GM19351 (cell line): ENCODE measurements around the gene MCM8.

Experiments used
- ATAC-seq: cut with Tn5 transposase; IDR thresholded peaks from one replicate; pipeline ENCODE4 v1.9.1; 2021; ENCODE audit warnings: mild to moderate bottlenecking, moderate library complexity; ENCODE audit not compliant: unreplicated experiment

MCM8 gene

DNA sequence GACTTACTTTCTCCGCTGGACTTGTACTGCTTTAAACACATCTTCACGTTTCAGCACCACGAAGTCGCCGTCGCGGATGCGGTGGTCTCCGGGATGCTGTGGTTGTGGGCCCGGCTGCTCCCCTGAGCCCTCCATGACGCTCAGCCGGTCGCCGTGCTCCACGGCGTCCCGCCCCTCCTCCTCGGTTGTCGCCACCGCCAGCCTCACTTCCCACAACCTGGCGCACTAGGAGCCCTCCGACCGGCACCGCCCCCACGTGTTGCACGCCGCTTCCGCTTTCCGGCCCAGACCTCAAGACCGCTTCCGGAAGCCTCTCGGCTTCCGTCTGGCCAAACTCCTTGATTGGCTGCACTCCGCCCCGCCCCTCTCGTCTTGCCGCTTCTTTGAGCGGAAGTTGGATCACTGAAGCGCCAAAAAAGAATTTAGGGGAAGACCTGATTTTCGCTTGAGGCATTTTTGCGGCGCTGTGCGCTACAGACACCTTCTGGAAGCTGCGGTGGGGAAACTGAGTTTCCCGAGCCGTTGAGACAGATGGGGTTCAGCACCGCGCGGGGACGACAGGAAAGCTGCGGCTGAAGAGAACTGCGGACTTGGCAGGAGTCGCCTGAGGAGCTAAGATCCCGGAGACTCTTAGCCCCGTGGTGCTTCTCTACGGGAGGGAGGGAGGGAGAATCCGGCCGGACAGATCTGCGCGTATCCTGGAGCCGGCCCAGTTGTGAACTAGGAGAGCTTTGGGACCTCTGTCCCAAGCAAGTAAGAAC, at the start of gene MCM8, which contains the start of gene TRMT6:
Gene MCM8 (plus strand): TSS at position 382 of the 761 bp plus-strand sequence. CDS start 1,364 bp downstream, outside the sequence.
Gene TRMT6 (minus strand): TSS at position 263 of the 761 bp plus-strand sequence. CDS start 128 bp downstream, at position 135.
- ATAC-seq: peak; percentile 98

DNA sequence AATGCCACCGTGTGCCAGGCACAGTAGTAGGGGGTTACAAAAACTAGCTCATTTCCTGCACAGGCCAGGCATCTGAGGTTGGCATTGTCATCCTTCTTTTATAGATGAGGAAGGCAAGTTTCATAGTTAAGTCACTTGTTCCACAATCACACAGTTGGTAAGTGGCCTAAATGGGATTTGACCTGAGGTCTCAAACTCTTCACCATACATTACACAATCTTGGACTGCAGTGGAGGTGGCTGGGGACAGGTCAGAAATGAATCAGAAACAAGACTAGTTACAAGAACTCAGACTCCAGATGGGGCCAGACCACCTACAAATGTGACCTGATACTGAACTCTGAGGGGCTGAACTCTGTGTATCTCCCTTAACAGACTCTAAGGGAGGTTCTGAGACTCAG, 49.5 kb upstream of the MCM8 start:
- ATAC-seq: no peak

DNA sequence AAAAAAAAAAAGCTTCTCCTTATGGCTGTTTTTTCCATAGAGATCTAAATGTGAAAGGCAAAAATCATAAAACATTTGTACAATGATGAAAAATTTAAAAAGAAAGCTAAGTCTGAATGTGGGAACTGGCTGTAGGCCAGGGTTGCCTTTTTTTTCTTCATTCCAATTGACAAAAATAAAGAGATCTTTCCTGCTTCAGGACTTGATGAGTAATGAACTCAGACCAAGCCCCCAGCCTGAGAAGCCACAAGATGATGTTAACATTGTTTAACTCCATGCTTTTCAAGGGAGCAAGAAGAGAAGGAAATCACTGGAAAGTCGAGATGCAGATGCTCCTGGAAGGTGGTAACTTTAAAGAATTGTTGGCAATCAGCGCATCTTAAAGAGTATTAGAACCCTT, 41.5 kb upstream of the MCM8 start:
- no peak for ATAC-seq

DNA sequence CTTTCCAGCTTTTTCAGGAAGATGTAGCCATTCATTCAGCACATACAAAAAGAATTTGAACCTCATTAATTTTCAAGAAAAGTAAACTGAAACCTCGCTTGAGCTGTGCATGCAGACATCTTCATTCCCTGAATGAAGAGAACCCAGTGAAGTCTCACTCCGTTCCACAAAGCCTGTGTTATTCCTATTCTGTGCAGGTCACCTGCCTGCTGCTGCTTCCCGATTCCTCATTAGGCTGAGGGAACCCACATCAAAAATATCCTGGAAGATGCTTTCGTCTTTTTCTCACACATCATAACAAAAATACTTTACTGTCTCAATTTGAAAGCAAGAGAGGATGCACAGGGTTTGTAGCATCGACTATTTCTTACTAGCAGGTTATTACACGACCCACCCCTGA, 40.3 kb upstream of the MCM8 start:
- no peak for ATAC-seq

DNA sequence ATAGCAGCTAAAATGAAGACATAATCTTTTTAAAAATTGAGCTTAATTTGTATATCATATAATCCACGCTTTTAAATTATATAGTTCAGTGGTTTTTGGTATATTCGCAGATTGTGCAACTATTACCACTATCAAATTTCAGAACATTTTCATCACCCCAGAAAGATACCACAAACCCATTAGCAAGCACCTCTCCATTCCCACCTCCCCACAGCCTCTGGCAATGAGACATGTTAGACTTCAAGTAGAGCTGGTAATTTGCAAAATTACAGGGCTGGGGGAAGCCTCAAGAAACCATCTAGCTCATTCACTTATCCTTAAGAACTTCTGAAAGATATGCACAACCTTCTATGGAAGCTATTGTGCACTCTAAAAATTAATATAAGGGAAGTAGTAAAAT, 37.3 kb upstream of the MCM8 start:
- no peak for ATAC-seq

GRCh38 chr20:5914859-5915258, 35.6 kb upstream of the MCM8 start:
- no peak for ATAC-seq

DNA sequence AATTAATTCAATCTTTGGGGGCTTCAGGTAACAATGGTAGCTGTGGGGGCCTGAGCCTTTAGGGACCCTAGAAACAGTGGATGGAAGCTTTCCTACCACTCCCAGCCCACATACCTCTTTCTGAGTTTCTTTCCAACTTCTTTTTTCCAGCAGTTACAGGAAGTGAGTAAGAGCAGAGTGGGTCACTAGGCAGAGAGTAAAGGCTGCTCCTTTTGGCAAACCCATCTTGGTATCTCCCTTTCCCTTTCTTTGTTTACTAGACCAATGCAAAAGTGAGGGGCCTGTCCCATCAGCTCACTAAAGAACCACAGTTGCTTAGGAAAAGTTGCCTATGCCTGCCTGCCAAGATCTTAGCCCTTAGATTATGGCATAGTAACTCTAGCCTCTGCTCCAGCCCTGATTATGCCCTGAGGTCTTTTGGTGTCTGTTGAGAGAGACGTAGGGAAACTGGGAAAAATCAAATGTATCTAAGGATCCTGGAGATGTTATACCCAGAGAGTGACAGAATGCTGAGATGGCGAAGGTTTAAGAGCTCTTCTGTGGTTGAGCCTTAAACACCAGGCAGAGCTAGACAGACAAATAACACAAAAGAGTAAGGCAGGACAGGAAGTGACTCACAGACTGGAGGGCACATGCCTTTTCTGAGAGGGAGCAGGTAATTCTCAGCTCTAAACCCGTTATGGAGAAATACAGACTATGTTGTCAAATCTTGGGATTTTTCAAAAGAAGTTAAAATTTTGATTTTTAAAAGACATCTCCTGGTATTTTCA, 31.4 kb upstream of the MCM8 start:
- no peak for ATAC-seq

- no peak for ATAC-seq
These were observed 30.6 kb upstream of the MCM8 start for GRCh38 chr20:5919626-5920544.

- no peak for ATAC-seq
These were observed 29.9 kb upstream of the MCM8 start for GRCh38 chr20:5920581-5920980.

GRCh38 chr20:5923493-5923892, 27.0 kb upstream of the MCM8 start:
- no peak for ATAC-seq

DNA sequence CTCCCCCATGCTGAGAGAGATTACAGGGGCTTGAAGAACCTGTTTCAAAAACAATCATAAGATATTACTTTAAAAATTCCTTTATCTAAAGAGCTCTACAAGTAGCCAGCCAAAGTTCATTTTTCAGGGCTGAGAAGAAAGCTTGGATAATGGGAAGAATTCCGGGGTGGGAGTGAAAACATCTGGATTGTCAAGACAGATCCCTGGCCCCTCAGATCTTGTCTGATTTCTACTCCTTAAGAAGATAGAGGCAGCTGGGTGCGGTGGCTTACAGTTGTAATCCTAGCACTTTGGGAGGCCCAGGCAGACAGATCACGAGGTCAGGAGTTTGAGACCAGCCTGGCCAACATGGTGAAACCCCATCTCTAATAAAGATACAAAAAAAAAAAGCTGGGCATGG, 24.9 kb upstream of the MCM8 start:
- no peak for ATAC-seq

GRCh38 chr20:5927749-5928462, 22.5 kb upstream of the MCM8 start:
- no peak for ATAC-seq

GRCh38 chr20:5928836-5929715, 21.4 kb upstream of the MCM8 start:
- no peak for ATAC-seq

- no peak for ATAC-seq
These were observed 19.0 kb upstream of the MCM8 start for GRCh38 chr20:5931411-5931810.

DNA sequence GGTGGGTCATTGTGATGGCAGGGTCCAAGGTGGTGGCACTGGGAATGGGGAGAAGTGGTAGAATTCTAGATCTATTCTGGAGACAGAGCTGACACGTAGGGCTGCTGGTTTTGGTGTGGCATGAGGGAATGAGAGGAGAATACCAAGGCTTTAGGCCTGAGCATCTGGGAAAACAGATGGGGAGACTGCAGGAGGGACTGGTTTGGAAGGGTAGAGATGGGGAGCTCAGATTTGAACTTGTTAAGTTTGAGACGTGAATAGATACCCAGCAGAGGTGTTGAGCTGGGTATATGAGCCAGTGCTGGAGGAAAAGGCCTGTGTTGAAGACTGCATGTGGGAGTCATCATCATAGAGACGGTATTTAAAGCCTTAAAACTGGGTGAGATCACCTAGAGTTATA, 17.7 kb upstream of the MCM8 start:
- no peak for ATAC-seq

- ATAC-seq: peak; percentile 78
These were observed 16.5 kb upstream of the MCM8 start for GRCh38 chr20:5933802-5934436.

DNA sequence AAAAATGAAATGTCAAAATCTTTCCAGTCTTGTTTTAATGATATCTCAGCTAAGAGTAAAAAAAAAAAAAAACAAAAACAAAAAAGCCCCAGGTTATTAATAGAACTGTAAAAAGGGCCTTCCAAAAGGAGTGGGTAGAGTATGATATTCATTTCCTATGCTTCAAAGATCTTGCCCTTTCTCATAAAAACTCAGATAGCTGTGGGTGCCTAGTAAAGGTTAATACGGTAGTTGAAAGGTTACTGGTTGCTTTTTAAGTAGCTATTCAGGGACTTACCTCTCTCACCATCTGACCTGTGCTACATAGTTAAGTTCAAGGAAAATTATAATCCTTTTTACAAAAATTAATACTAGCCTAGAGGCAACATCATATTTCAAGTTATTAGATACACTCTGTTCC, 15.1 kb upstream of the MCM8 start:
- ATAC-seq: no peak

GRCh38 chr20:5936238-5936637, 14.2 kb upstream of the MCM8 start:
- ATAC-seq: no peak

- no peak for ATAC-seq
These were observed 11.9 kb upstream of the MCM8 start for GRCh38 chr20:5938456-5939029.
